Fibroblast of lung (primary cell): ENCODE data around the gene DDX31.

Experiments used
- EZH2 ChIP-seq: IDR thresholded peaks from 2 replicates; pipeline ENCODE4 v1.5.1; 2012; ENCODE audit warnings: low read length, control low read depth, mild to moderate bottlenecking; ENCODE audit errors: missing control alignments
- TF ChIP-seq, protein P1 (sequence below), 2 donors: IDR thresholded peaks in 1 of 2; conservative IDR thresholded peaks in 1 of 2; 1 replicate in 1 of 2; 2 replicates in 1 of 2; pipeline ENCODE4 v1.5.1; 2011 to 2012; ENCODE audit warnings: low read length in 2 of 2, control low read depth in 1 of 2, inconsistent platforms in 1 of 2, low read depth in 1 of 2, mild to moderate bottlenecking in 1 of 2

DNA sequence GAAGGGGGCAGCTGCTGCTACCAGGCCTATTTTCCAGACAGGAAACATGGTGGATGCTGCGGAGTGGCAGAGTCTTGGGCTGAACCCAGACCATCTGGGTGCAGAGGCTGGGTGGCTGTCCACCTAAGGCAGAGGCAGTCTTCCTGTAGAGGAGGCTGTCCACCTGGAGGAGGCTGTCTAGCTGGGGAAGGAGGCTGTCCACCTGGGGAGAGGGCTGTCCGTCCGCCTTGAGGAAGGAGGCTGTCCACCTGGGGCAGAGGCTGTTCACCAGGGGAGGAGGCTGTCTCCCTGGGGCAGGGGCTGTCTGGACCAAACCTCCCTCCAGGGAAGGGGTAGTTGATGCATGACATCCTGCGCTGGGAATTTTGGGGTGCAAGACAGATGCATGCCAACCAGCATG is 126.5 kb downstream of the DDX31 start:
- TF ChIP-seq, protein P1, sequence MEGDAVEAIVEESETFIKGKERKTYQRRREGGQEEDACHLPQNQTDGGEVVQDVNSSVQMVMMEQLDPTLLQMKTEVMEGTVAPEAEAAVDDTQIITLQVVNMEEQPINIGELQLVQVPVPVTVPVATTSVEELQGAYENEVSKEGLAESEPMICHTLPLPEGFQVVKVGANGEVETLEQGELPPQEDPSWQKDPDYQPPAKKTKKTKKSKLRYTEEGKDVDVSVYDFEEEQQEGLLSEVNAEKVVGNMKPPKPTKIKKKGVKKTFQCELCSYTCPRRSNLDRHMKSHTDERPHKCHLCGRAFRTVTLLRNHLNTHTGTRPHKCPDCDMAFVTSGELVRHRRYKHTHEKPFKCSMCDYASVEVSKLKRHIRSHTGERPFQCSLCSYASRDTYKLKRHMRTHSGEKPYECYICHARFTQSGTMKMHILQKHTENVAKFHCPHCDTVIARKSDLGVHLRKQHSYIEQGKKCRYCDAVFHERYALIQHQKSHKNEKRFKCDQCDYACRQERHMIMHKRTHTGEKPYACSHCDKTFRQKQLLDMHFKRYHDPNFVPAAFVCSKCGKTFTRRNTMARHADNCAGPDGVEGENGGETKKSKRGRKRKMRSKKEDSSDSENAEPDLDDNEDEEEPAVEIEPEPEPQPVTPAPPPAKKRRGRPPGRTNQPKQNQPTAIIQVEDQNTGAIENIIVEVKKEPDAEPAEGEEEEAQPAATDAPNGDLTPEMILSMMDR (conservative IDR thresholded peaks at IDR 0.05 in 1 of 2, IDR thresholded peaks at IDR 0.05 in 1 of 2; ENCODE audit: low read depth in 1 of 2, low read length in 2 of 2), result no peak
- no peak for TF ChIP-seq EZH2
